GM12875 (cell line): Measurements from ENCODE around the gene GPR179.
A peak's percentile ranks its signal among the peaks of the same experiment; 100 is the strongest.

Experiments
- H3K4me3 ChIP-seq: one replicate; pipeline ENCODE4 v1.5.1; 2011; ENCODE audit warnings: low read depth, low read length, control low read depth
- CTCF ChIP-seq: IDR thresholded peaks from 2 replicates; pipeline ENCODE4 v1.5.1; 2011; ENCODE audit warnings: low read depth, mild to moderate bottlenecking, control low read depth, inconsistent platforms, low read length, moderate library complexity, borderline replicate concordance; ENCODE audit not compliant: insufficient read depth

GPR179 gene

DNA sequence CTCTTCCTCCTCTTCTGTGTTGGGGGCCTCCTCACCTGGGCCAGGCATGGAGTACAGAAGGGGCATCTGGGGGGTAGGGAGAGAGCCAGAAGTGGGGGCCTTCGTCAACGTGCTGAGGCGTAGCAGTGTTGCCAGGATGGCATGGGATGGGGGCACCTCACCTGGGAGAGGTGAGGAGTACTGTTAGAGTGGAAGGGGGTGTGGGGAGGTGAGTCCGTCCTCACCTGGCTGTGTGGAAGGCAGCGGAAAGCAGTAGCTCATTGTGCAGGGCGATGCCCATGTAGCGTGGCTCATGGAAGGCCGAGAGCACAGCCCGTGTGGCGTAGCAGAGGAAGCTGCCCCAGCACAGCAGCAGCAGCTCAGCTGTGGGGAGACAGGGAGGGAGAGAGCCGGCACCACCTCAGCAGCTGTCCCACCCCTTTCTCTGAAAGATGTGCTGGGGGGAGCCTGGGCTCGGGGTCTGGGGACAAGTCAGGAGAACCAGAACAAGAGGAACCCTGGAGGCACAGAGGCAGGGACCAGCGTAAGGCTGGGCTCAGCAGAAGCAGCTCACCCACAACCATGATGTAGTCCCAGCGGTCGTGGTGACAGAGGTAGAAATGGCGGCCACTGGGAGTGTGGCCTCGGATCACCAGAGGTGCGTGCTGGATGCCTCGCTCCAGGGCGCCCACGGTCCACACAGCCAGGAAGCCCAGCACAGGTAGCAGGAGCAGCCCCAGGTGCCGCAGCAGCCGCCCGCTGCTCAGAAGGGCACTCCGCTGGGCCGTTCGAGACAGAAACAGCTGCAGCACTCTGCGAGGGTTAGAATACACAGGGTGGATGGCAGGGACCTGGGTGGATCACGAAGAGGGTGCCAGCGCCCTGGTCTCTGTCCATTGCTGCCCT is 9.0 kb downstream of the GPR179 start:
- no peak for TF ChIP-seq CTCF
- no peak overlapping the region for H3K4me3 ChIP-seq

GRCh38 chr17:38333635-38334295 is 10.0 kb downstream of the GPR179 start:
- TF ChIP-seq CTCF = peak; percentile 71
- H3K4me3 ChIP-seq = no peak overlapping the region

DNA sequence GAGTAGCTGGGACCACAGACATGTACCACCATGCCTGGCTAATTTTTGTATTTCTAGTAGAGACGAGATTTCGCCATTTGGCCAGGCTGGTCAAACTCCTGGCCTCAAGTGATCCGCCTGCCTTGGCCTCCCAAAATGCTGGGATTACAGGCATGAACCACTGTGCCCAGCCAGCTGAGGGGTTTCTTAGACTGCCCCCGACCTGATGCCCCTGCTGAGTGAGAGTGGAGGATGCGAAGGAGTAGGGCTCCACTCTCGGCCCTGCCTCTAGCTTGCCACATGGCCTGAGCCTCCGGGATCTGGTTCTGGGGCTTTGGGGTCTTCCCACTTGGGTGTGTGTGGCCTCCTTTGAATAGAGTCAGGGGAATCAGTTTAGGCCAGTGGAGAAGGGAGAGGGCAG is 11.0 kb downstream of the GPR179 start:
- no peak for TF ChIP-seq CTCF
- H3K4me3 ChIP-seq = no peak overlapping the region

- no peak for TF ChIP-seq CTCF
- no peak overlapping the region for H3K4me3 ChIP-seq
These were observed 12.8 kb downstream of the GPR179 start for GRCh38 chr17:38330941-38331411.

GRCh38 chr17:38329808-38330730 is 13.7 kb downstream of the GPR179 start:
- no peak for TF ChIP-seq CTCF
- no peak overlapping the region for H3K4me3 ChIP-seq

- no peak overlapping the region for H3K4me3 ChIP-seq
- no peak for TF ChIP-seq CTCF
These were observed 14.5 kb downstream of the GPR179 start for GRCh38 chr17:38329284-38329683.
